Thoracic aorta (tissue), 2 donors: ENCODE data around the gene PCGF3. TPM values are rescaled to one million over a fixed set of nuclear protein-coding genes. Genes with fewer than 3 reads are reported as not detected.
"Not testable (repeated sequence)": the region's sequence is repeated elsewhere in the genome, so short reads cannot be mapped to it uniquely, and the experiment has no call there.

Experiments used
- ATAC-seq: fragments of 150-250 bp; one replicate; pipeline ENCODE4 v1.8.0; 2017; ENCODE audit warnings: low read depth; ENCODE audit not compliant: insufficient number of reproducible peaks, low FRiP score
- DNase-seq: peaks from one replicate; pipeline ENCODE4 v3.0.0-alpha.2; 2020; ENCODE audit warnings: low spot score
- H3K27ac ChIP-seq, 2 donors: fragments of 200-600 bp; sonication (generic); 1 replicate in 1 of 2; 2 replicates in 1 of 2; pipeline ENCODE4 v1.5.1; 2016; ENCODE audit warnings: mild to moderate bottlenecking in 2 of 2, moderate library complexity in 2 of 2
- H3K27me3 ChIP-seq: fragments of 200-600 bp; sonication (generic); replicated peaks from 2 replicates; pipeline ENCODE4 v1.6.0; 2016; ENCODE audit warnings: mild to moderate bottlenecking; ENCODE audit not compliant: insufficient read depth
- H3K36me3 ChIP-seq: fragments of 200-600 bp; sonication (generic); one replicate; pipeline ENCODE4 v1.5.1; 2016
- H3K4me1 ChIP-seq, 2 donors: fragments of 200-600 bp; sonication (generic); 1 replicate in 1 of 2; 2 replicates in 1 of 2; pipeline versions ENCODE4 v1.5.1 to v1.6.0; 2016; ENCODE audit warnings: low read depth in 2 of 2, mild to moderate bottlenecking in 1 of 2; ENCODE audit not compliant: control insufficient read depth in 1 of 2
- H3K4me3 ChIP-seq: fragments of 200-600 bp; sonication (generic); 2 replicates; pipeline ENCODE4 v1.5.1; 2016; ENCODE audit warnings: mild to moderate bottlenecking
- H3K9me3 ChIP-seq: fragments of 200-600 bp; sonication (generic); 2 replicates; pipeline ENCODE4 v1.5.1; 2016
- total RNA-seq, 2 donors: library from RNA; depleted of rRNA; stranded (reverse); fragments of >200 nt; gene quantifications; one replicate each; pipeline versions ENCODE4 v1.1.0 to v1.2.3, GENCODE V29; 2016
- TF ChIP-seq, protein P1 (sequence below): fragments of 200-600 bp; sonication (generic); IDR thresholded peaks from one replicate; pipeline ENCODE4 v1.5.1; 2019; ENCODE audit warnings: antibody characterized with exemption

The PCGF3 gene
- total RNA-seq, 2 donors from 2014 or later = 50.4 to 83.2 TPM

DNA sequence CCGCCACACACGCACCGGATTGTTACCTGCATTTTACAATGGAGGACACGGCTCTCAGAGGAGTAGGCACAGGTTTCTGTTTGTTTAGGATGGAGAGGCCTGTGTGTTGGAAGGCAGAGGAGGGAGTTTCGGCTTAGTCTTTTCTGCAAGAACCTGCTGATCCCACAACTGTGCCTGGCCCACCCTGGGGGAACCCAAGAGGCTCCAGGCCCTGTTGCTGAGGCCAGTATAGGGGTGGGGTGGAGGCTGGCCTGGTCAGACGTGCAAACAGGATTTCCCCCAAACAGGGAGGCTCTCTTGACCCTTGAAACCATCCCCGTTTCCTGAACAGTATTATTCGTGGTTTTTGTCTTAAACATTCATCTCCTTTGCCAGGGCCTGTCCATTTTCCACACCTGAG, 15.9 kb upstream of the PCGF3 start:
- H3K27me3 ChIP-seq = no peaks in the 10 kb centered on the region
- ATAC-seq (no peak), DNase-seq (no peak)
- peak overlapping the region; percentile 75 for H3K4me3 ChIP-seq
- no peaks in the 10 kb centered on the region for H3K9me3 ChIP-seq
- H3K36me3 ChIP-seq = no peaks in the 10 kb centered on the region
- H3K4me1 ChIP-seq = peaks cover 7 to 22% of the 10 kb centered on the region in 2 donors
- peak overlapping the region; percentile 53 to 72 for H3K27ac ChIP-seq
- TF ChIP-seq, protein P1, sequence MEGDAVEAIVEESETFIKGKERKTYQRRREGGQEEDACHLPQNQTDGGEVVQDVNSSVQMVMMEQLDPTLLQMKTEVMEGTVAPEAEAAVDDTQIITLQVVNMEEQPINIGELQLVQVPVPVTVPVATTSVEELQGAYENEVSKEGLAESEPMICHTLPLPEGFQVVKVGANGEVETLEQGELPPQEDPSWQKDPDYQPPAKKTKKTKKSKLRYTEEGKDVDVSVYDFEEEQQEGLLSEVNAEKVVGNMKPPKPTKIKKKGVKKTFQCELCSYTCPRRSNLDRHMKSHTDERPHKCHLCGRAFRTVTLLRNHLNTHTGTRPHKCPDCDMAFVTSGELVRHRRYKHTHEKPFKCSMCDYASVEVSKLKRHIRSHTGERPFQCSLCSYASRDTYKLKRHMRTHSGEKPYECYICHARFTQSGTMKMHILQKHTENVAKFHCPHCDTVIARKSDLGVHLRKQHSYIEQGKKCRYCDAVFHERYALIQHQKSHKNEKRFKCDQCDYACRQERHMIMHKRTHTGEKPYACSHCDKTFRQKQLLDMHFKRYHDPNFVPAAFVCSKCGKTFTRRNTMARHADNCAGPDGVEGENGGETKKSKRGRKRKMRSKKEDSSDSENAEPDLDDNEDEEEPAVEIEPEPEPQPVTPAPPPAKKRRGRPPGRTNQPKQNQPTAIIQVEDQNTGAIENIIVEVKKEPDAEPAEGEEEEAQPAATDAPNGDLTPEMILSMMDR = no peak

DNA sequence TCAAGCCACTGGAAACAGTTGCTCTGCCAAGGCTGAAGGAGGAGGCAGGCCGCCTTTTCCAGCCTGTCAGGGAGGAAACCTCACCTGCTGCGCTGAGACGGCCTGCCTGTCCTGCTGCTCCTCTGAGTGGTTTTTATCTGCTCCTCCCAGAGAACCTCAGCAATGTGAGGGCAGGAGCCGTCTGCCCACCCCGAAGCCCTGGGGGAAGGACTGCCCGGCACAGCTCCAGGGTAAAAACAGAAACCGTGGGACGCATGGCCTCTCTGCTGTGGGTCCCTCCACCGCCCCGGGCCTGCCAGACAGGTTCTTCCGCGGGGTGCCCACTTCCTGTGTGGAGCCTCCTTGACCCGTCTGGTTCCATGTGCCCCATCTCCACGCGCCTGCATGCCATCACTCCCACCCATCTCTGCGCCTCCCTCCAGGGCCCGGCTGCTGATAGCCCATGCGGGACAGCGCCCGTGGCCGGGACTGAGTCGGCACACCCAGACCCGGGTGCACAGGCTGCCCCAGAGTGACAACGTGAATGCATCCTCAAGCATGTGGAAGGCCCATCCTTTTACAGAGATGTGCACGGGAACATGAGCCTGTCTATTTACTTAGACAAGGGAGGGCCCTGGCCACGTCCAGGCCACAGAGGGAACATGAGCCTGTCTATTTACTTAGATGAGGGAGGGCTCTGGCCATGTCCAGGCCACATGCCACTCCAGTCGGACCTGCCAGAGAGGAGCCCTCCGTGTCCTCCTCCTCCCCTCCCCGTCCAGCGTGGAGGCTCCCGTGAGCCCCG, 12.7 kb upstream of the PCGF3 start:
- H3K27ac ChIP-seq = no peak overlapping the region
- no peaks in the 10 kb centered on the region for H3K36me3 ChIP-seq
- peaks cover 7 to 15% of the 10 kb centered on the region in 2 donors for H3K4me1 ChIP-seq
- TF ChIP-seq, protein P1 = no peak
- ATAC-seq = no peak
- no peak for DNase-seq
- H3K27me3 ChIP-seq = no peaks in the 10 kb centered on the region
- H3K4me3 ChIP-seq = no peak overlapping the region
- H3K9me3 ChIP-seq = no peaks in the 10 kb centered on the region

DNA sequence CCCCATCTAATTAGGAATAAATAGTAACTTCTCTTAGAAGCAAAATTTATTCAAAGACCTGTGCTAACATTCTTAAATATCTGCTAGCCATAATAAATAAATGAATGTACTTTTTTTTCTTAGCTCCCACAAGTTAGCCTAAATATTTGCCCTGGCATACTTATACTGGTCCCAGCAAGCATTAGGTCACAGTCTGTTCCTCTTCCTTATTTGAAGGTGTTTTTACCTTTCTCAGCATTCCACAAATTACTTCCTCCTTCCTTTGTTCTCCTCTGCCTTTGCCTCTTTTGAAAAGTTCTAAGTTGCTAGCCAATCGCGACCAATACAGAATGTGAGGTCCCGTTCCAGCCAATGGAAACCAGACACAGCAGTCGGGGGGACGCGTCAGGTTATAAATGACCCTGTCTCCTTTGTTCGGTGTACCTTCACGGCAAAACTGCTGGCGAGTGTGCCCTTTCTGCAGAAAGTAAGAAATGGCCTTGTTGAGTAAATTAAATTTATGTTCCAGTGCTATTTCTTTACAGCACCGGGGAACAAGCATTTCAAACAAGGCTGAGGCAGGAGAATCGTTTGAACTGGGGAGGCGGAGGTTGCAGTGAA, 11.2 kb upstream of the PCGF3 start:
- not testable (repeated sequence) for H3K36me3 ChIP-seq, DNase-seq, H3K27me3 ChIP-seq, ATAC-seq, H3K4me1 ChIP-seq, H3K4me3 ChIP-seq, H3K9me3 ChIP-seq, H3K27ac ChIP-seq

DNA sequence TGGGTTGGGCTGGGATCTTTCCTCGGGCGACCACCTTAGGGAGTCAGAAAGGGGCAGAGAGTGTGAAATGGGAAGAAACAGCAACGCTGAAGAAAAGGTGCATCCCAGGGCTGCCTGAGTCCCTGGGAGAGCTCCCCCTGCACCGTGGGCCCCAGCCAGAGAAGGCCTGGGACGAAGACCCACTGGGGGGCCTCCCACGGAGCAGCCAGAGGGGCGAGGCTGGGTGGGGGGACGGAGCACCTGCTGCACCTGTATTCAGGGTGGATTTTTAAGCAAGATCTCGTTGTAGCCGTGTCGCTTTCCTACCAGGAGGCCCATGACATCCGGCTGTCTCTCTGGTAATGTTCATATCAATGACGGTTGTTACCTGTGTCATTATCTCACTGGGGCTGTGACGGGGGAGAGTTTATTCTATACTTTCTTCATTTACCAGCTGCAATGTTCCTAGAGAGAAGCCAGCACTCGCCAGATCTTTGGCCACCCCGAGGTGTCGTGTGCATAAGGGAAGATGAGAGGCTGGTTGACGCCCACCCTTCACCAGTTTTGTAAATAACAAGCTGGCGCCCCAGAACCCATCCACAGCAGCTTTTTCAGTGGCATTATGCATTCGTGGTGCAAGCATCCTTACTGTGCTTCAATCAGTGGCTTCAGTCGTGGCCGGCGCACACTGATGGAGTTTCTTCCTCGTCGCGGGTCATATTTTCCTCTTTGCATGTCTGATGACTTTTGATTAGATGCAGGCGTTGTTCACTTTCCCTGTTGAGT, 5.6 kb upstream of the PCGF3 start:
- Histone ChIP-seq H3K9me3 (no peaks in the 10 kb centered on the region), H3K36me3 (no peaks in the 10 kb centered on the region), H3K4me1 (peaks cover 0 to under 1% of the 10 kb centered on the region in 2 donors), H3K4me3 (no peak overlapping the region), H3K27ac (no peak overlapping the region), H3K27me3 (no peaks in the 10 kb centered on the region)
- no peak for DNase-seq
- TF ChIP-seq, protein P1 = no peak
- no peak for ATAC-seq

DNA sequence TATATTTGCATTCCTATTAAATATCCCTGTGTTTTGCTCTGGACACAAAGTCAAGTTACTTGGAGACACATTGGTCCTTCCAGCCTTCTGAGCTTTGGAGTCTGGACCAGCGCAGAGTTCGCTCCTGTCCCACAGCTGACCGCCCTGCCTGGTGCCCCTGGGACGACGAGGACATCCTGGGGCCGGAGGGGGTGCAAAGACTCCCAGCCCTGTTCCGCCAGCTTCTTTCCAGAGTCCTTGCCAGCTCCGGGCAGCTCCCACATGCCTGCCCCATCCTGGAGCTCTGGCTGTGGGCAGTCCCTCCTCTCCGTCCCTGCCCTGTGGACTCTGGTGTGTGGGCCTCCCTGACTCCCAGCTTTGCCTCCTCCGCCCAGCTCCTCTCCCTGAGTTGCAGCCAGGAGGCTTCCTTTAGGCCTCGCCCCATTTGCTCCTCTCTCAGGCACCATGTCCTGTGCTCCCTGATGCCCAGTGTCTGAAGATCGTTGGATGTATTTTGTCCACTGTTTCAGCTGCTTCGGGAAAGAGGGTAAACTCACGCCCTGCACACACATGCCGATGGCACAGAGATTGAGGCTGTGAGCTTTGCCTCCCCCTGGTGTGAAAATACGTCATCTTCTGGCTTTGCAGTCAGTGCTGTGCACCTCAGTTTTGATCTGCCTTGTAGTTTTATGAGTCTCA, 4.9 kb upstream of the PCGF3 start:
- H3K27ac ChIP-seq = no peak overlapping the region
- peaks cover 0 to 4% of the 10 kb centered on the region in 2 donors for H3K4me1 ChIP-seq
- H3K9me3 ChIP-seq = no peaks in the 10 kb centered on the region
- no peaks in the 10 kb centered on the region for H3K27me3 ChIP-seq
- TF ChIP-seq, protein P1 = no peak
- no peak for DNase-seq
- no peak overlapping the region for H3K4me3 ChIP-seq
- no peak for ATAC-seq
- H3K36me3 ChIP-seq = no peaks in the 10 kb centered on the region
